HG03135 (cell line): Measurements from ENCODE around the gene NEB.
"Not testable (repeated sequence)": the region's sequence is repeated elsewhere in the genome, so short reads cannot be mapped to it uniquely, and the experiment has no call there.

Experiments used
- ATAC-seq: cut with Tn5 transposase; IDR thresholded peaks from one replicate; pipeline ENCODE4 v1.9.1; 2021; ENCODE audit warnings: mild to moderate bottlenecking, moderate library complexity; ENCODE audit not compliant: unreplicated experiment

The NEB gene

DNA sequence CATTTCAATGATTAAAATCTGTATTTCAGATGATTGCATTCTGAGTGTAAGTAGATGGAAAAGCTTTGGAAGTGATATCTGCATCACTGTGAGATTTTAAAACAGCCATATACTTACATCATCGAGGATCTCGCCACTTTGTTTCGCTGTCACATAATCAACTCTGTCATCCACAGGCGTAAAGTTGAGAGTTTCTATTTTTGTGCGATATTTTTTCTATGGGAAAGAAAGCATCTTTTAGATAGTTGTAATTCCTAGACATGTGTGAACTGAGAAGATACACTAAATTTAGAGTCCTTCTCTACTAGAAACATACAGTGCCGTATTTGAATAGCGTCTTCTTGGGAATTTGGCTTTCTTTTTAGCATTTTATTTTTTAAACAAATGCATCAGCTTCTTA is 165.8 kb downstream of the NEB start:
- ATAC-seq = no peak

DNA sequence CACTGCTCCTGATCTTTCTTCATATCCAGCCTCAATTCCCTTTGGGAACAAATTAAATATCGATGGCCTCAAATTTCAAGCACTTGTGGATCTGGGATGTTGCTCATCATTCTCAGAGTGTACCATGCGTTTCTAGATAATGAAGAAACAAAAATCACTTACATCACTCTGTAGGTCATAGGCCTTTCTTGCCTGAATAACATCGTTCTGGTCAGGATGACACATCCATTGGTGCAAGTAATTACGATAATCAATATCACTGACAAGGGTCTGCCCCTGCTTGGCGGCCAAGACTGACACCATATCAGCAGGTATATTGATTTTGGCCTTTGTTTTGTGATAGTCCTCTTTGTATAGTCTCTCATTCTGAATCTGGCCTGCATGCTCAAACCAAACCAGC is 167.3 kb downstream of the NEB start:
- no peak for ATAC-seq

DNA sequence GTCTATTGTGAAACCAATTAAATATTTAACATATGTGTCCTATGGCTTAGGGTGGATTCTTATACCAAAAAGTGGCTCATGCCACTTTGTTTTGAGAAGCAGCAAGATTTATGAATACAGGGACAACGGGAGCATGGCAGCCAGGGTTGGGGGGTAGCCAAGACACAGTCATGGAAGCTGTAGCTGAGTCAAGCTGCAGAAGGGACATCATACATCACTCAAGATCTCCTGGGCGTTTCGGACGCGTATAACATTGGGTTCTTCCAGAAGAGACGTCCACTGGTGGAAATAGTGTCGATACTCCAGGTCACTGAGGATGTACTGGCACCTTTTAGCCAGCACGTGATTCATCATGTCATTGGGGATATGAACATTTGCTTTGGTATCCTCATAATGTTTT is 171.9 kb downstream of the NEB start:
- no peak for ATAC-seq

DNA sequence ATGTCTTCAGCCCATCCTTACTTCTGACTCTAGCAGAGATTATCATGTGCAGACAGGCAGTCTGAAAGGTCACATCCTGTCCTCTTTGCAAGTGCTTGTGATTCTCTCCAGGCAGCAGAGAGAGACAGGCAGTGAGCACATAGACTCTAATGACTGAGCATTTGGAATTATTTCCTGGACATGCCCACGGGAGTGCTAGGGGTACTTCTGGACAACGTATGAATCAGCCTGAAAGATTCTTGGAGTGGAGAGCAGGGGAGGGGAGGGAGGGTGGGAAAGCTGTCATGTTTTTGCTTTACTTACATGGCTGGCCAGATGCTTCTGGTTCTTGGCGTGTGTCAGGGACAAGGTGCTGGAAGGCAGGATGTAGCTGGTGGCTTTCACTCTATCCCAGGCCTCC is 174.0 kb downstream of the NEB start:
- no peak for ATAC-seq

DNA sequence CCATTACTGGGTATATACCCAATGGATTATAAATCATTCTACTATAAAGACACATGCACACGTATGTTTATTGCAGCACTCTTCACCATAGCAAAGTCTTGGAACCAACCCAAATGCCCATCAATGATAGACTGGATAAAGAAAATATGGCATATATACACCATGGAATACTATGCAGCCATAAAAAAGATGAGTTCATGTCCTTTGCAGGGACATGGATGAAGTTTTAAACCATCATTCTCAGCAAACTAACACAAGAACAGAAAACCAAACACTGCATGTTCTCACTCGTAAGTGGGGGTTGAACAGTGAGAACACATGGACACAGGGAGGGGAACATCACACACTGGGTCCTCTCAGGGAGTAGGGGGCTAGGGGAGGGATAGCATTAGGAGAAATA is 174.8 kb downstream of the NEB start:
- ATAC-seq = not testable (repeated sequence)

DNA sequence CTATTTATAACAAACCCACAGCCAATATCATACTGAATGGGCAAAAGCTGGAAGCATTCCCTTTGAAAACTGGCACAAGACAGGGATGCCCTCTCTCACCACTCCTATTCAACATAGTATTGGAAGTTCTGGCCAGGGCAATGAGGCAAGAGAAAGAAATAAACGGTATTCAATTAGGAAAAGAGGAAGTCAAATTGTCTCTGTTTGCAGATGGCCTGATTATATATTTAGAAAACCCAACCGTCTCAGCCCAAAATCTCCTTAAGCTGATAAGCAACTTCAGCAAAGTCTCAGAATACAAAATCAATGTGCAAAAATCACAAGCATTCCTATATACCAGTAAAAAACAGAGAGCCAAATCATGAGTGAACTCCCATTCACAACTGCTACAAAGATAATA is 176.4 kb downstream of the NEB start:
- not testable (repeated sequence) for ATAC-seq

DNA sequence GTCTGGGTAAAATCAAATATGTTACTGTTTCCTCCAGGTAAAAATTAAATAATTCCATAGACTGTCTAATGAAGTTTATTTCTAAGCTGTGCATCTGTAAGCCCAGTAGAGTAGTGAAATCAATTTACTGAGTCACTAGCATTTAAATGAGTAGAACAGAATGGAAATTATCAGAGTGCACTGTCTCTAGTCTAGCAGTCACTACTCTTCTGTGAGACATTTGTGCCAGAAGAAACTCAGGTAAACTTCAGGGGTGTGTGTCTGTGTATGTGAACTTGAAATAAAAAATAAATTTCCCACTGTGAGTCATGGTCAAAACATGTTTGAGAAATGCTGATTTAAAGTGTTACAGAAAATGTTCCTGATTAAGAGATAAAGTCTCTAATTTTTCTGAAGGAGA is 178.2 kb downstream of the NEB start:
- no peak for ATAC-seq

DNA sequence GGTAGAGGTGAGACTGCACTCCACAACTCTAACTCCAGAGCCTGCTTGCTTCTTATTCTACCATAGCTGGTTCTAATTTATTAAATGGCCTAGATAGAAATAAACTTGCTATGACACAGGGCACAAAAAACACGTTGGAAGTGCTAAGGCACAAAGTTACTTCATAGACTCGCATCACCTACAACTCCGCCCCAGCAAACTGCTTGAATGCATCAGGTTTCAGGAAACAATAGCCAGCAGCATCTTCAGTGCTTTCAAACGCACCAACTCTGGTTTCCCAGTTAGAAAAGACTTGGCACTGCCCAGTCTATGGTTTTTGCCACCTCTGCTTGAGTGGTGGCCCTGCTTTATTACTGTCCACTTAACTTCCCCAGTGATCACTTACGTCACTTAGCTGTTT is 182.0 kb downstream of the NEB start:
- ATAC-seq = no peak

DNA sequence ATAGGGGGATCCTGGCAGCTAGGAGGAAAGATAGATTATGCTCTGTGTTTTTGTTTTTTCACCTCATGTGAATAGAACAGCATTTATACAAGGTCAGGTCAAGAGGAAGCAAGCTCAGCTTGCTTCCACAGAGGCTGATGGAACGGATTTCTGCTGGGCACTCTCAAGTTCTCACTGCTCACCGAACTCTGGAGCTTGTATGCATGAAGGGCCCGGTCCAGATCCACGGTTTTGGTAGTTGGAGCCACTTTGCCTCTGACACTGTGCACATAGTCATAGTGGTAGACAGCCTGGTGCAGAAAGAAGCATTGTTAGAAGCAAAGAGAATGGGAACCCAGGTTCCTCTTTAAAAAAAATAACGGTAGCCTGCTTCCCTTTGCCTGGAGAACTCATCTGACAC is 182.7 kb downstream of the NEB start:
- ATAC-seq = no peak

DNA sequence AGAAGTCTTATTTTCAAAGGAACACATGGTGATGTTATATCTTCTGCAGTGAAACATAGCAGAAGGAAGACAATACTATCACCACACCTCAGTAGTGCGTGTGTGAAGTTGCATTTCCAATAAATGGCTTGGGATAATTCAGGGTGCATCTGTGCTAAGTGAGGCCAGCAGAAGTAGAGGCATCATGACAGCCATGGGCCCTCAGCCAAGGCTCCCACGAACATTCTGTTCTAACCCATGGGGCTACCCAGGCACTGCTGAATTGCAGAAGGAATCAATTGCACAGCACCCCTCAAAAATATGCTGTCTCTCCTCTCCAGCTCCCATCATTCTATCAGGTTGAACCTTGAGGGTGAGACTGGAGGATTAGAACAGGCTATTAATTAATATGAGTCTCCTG is 185.1 kb downstream of the NEB start:
- ATAC-seq = no peak

DNA sequence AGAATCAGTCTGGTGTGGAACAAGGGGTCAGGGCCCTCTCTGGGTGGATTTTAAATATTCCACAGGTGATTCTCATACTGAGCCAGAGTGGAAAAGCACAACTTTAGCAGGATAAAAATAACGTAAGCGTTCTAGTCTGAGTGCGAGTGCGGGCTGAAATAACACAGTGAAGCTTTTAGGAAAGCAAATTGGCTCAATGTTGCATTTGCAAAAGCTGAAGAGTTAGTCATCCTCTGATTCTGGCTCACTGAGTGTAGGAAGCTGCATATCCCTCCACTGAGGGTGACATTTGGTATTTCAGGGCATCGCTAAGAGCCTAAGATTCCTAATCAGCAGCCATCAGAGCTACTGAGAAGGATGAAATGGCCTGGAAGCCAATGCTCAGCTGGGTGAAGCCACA is 189.8 kb downstream of the NEB start:
- no peak for ATAC-seq

DNA sequence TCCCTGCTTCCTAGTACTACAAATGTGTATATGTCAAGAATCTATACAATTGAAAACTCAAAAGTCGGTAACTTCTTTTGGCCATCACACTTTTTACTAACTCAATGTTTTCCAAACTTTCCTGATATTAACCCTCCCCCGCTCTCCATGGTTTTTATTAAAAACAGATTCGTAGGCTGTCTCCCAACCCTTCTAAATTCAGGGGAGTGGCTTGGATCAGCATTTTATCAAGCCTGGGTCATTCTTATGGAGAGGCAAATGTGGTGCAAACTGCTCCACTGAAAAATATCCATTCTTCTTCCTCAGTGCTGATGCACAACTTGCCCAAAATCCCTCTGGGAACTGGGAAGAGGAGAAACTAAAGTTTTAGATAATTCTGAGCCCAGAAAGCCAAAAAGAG is 190.4 kb downstream of the NEB start:
- no peak for ATAC-seq

DNA sequence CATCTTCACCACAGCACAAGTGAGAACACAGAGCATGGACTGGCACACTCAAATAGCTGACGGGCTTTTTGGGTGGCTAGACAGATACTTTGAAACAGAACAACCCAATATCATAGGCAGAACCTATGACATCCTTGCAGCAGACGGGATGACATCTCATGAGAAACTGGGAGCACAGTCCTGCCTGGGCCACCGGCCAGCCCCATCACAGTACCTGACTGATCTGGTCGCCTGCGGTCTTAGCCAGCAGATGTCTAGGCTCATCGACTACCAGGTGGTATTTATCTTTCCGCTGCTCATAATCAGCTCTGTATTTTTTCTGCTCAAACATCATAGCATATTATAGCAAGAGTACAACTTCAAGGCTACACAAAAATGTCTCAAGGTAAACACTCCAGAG is 200.3 kb downstream of the NEB start:
- no peak for ATAC-seq

DNA sequence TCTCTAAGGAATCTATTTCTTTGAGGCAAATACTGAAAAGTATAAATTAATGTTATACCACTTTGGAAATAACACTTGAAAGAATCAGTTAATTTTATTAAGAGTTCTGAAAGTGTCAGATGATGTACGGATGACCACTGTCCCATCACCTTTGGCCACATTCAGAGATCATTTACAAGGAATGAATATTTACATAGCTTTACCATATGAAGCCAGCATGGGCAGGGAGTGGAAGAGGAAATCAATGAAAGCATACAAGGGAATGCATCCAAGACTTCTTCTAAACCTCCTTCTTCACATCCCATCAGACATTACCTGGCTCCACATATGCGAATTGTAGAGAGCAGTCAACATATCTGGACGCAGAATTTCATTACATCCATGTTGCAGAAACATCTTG is 201.1 kb downstream of the NEB start:
- ATAC-seq = no peak

DNA sequence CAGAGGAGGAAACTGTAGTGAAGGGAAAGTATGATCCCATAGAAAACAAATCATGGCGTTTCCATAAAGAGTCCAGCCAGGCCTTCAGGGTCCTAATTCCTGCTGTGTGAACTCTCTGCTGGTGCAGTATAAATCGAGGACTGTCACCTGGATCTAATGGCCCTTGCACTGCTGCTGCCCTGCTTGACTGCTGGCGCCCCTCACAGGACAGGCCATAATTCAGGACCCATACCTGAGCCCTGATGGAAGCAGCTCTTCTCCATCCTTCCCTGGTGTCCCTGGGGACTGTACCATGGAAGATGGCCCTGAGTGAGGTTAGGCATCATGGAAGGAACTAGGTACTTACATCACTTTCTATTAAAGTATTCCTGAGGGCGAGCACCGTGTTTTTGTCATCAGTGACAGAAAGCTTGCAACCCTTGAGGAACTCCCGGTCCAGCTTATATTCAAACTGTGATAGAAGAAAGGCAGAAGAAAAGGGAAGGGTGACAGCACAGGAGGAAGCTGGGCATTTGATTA is 207.6 kb downstream of the NEB start:
- ATAC-seq = no peak

DNA sequence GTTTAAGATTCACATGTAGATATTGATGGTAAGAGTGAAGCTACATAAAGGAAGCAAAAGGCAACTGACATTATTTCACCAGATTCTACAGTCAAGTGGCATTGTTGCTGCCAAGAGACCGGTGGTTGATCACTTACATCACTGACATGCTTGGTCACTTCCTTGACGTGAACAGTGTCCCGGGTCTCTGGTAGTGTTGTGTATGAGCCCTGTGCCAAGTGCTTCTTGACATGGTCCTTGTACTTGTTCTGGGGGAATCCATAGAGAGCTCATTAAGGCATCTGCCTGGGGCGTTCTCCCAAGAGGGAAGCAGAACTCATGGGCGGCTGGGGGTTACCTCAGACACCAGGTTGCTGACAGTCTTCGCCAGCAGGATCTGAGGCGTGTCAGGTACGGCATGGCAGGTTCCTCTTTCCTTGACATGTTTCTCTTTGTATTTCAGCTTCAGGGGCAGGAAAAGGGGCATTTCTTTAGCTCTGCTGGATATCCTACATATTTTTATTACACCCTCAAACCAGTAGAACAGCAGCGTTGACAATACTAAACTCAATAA is 208.4 kb downstream of the NEB start:
- ATAC-seq = no peak

DNA sequence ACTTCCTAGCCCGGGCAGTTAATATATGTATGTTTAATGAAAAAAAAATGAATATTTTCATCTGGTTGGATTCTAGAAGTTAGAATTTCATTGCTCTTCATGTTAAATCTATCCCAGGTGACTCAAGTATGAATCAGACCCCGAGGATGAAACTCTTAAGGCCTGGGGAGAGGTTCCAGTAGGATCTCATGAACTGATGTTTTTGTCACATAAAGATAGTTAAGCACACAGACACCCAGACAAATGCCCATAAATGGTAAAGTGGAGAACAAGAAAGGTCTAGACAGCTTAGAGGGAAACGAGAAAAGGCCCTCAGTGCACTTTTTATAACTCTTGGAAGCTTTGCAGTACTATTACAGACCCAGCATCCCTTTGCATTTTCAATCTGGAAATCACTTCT is 210.4 kb downstream of the NEB start:
- no peak for ATAC-seq

DNA sequence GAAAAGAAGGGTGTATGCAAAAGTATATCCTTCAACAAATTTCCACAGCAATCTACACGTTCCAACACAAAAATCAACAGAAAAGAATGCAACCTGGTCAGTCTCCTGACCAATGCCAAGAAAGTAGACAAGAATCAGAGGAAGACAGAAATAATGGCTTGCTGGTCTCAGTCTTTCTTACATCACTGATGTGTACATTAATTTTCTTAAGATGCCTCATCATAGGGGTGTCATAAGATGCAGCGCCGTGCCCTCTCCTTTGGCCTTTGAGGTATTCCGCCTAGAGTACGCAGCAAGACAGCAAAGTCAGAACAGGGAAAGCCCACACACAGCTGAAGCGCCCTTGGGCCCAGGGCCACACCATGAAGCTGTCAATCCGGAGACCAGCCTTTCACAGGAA is 211.7 kb downstream of the NEB start:
- no peak for ATAC-seq

DNA sequence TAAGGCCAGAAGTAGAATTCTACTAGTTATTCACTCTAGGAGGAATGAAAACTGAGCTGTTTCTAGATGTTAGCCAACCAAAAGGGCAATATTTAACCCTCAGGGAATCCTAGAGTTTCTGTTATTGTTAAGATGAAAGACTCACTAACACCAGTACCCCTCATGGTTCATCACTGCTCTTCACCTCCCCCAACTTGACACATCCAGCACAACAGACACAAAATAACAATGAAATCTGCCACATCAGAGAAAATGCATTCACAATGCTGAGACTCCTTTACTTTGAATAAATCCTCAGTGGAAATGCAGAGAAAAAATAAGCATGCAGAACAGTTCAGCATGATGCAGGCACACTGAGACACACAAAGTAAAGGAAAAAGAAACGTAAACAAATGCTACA is 213.3 kb downstream of the NEB start:
- no peak for ATAC-seq

DNA sequence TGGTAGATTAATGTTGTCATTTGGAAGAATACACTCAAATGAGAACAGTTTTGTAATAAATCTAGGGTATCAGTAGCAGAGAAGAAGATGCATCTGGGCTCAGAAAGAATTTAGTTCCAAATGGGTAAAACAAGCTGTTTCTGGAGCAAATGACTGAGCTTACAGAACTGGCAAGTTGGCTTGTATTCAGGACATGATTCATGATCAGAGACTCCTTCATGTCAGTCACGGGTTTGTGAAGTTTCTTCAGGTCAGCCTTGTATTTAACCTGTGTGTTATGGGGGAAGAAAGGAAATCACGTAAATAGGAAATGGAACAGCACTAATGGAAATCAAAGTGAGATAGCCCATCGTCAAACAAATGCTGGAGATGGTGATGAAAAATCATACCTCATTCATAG is 215.5 kb downstream of the NEB start:
- no peak for ATAC-seq

DNA sequence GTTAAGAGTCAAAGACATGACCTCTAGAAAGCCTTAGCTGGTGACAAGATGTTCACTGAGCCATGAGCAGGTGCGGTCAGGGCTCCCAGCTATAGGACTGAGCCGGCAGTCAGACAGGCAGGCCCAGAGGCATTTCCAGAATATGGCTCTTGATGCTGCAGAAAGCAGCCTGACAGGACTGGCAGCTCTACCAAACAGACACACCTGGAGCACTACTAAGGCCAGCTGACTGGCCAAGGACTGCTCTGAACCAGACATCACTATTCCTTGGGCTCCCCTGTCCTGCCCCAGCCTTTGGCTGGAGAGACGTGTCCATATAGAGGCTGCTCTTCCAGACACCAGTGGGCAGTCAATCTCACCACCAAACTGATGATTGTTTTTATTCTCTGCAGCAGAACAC is 225.8 kb downstream of the NEB start:
- no peak for ATAC-seq

DNA sequence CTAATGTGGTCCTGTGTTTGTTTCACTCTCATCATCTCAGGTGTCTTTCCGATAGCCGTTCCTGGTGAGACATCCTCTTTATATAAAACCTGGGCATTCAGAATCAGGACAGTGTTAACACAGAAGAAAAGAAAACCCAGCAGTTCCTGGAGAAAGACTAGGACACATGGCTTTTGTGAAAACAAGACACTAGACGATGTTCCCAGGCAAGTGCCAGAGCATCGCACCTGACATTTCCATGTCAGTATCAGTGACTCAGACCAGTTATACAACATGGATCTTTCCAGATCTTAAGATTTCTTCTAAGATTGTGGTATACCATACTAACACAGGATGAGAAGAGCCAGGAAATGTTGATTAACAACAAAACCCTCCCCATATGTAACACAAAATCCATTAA is 228.1 kb downstream of the NEB start:
- ATAC-seq = no peak

DNA sequence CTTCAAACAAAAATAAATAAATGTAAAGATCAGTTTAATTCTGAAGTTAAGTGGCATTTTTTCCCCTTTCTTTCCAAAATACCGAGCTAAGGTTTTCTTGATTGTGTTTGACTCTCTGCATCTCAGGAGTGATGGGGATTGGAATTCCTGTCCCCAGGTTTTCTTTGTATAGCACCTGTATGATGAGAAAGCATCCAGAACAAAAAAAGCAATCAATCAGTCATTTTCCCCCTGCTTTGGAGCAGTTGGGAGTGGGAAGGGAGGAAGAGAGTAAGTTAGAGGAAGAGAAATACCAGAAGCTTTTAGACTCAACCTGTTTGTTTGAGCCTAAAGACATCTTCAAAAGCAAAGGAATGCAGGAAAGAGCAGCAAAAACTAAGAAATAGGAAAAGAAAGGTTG is 236.1 kb downstream of the NEB start:
- ATAC-seq = no peak

DNA sequence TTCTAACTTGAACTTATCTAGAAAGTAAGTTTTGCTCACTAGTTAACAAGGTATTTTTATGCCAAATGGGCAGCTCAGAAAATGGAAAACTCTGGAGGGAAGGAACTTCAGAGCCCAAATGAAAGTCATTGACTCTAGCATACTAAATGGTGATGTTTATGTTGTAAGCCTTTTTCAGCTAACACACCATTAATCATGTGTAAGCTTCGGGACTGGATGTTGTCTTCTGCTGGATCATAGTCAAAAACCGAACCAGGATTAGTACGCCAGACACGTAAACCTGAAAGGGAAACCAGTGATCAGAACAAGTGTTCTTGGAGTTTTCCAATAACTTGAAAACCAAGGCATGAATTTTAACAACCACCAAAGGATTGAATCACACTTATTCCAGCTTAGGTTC is 242.8 kb downstream of the NEB start:
- ATAC-seq = no peak
